ENCODE data around the gene IQCM.
A peak's percentile ranks its signal among the peaks of the same experiment; 100 is the strongest.
"Not testable (repeated sequence)": the region's sequence is repeated elsewhere in the genome, so short reads cannot be mapped to it uniquely, and the experiment has no call there.

Gene IQCM

DNA sequence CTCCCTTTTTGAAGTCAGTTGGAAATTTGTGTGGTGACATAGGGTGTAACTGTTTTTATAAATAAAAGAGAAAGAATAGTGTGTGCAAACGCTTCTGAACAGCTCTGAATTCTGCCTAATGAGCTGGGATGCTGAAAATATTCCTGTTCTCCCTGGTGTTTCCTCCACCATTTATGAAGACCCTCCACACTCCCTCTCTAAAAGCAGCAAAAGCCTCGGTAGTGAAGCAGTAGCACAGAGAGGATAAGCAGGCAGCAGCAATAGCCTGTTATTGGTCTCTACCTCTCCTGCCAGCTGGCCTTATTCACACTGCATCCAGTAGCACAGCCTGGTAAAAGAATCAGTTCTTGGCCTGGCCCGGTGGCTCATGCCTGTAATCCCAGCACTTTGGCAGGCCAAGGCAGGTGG lies 406.1 kb downstream of the IQCM start:
- no peak for DNase-seq

DNA sequence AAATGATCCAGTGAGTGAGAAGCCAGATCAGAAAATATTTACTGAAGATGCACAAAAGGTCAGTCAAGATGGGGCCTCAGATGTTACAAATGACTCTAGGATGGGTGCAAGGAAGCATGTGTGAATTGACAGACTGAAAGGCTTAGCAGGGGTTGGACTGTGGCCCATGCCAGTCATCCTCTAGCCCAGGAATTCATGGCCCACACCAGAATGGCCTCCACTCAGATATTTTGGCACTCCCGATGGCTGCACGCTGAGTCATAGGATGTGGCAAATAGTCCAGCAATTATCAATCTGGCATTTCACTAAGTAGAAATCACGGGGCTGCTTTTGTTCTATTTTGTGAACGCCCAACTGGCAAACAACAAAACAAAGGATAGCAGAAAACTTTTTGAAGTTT lies 406.5 kb downstream of the IQCM start:
- DNase-seq, result no peak

DNA sequence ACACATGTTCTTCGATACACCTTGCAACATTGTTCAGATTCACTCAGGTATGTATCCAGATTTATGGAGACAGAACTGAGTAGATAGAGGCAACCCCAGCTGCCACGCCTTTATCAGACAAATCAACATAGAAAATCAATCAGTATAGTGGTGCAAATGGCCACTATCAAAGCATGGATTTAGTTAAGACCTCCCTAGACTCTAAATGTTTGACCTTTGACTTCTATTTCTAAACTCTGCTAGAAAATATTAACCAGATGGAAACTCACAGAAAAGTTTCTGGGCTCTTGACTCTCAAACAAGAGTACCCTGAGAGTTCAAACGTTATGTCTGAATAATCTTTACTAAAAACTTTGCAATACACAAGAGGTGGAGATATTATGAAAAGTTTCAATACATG lies 411.5 kb downstream of the IQCM start:
- DNase-seq, result no peak

DNA sequence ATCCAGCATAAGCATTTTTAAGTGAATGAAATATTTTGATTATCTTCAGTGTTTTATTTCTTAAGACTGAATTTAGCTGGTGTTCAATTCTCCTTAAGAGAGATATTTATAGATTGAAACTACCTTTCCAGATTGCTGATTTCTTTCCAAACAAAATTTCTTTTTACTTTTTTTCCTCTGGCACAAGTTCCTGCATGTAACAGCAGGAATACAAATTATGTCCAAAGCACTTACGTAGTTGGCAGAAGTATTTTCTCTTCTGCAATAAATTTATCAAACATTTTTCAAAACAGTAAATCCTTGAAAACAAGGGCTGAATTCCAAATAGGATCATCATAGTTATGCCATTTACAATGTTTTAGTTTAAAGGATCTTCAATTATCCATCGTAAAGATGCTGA lies 412.6 kb downstream of the IQCM start:
- no peak for DNase-seq

DNA sequence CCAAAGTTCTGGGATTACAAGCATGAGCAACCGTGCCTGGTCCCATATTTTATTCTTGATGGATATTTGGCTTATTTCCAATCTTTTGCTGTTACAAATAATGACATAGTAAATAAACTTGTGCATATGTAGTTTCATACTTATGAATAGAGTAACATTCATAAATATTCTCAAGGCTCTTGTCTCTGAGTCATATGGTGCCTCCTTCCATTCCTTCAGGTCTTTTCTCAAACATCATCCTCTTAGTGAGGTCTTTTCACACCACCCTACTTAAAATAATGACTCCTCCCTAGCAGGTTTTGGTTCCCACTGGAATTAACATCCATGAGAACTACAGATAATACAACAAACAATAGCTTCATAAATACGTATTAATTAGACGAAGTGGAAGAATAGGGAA lies 416.6 kb downstream of the IQCM start:
- no peak for DNase-seq

DNA sequence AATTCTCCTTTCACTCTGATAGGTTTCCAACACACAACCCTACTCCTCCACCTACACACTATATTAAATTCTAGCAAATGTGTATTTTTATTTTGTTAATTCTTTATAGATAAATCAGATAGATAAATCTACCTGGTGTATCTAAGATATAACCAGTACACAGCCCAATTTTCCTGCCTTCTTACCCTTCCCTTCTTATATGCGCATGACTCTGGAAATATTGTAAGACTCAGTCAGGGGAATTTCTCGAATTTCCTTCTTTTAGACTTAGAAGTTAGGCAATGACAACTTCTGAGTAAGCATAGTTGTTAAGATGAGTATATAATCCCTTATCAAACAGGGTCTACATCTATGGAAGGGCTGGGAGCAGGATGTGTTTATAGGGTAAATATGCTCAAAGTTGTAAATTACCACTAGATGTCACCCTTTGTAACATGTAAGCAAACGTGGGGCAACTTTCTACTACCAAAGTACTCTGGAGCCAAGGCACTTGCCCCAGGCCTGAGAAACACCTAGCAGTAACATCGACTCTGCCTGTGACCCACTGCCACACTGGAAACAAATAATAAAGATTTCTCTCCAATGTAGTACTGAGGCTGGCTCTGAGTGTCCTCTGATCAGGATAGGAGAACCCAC lies 444.7 kb downstream of the IQCM start:
- peak; percentile 23 for DNase-seq

DNA sequence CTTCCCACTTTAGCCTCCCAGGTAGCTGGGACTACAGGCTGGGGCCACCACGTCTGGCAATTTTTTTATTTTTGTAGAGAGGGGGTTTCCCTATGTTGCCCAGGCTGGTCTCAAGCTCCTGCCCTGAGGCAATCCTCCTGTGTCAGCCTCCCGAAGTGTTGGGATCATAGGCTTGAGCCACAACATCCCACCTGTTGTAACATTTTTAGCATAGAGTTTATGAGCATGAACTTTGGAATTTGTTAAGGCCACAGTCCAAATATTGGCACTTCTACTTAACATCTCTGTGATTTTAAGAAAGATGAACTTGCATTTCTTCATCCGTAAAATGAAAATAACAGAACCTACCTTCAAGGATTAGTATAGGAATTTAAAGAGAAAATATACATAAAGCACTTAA lies 445.6 kb downstream of the IQCM start:
- DNase-seq, result no peak

DNA sequence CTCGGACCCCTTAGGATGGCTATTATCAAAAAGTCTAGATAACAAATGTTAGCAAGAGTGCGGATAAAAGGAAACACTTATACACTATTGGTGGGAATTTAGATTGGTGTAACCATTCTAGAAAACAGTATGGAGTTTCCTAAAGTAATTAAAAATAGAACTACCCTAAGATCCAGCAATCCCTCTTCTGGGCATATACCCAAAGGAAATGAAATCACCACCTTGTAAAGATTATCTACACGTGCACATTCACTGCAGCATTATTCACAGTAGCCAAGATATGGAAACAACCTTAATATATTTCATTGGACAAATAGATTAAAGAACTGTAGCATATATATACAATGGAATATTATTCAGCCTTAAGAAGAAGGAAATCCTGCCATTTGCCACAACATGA lies 462.4 kb downstream of the IQCM start:
- DNase-seq, result no peak

DNA sequence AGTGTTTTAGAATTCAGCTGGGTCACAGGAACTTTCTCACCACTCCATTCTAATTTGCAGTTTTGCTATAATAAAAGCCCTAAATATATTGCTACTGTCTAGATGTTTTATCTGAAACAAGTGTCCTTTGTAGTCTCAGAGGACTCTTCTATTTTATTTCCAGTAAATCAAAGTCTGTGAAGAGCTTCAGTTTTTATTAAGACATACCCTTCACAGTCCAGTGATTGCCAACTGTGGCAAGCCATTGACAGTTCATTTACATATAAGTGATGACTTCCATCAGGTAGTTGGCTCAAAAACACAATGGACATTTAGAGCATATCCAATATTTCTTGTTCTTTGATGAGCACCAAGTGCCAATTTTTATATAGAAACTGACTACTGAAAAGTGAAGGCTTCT lies 466.1 kb downstream of the IQCM start:
- DNase-seq, result no peak

DNA sequence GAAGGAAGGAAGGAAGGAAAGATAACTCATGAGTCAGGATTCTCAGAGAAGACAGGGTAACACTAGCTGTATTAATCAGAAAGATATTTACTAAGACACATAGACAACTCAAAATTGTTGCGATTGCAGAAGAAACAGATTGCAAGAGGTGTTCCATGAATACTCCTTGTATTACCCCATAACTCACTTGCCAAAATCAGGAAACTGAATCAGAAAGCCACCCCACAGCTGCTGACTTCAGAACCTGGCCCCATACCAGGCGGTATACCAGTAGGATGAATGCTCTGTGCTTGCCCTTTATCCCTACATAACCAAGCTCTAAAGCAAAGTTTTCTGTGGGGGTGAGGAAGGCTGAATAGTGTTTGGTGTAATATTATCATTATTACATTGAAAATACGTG lies 468.5 kb downstream of the IQCM start:
- DNase-seq, result no peak

DNA sequence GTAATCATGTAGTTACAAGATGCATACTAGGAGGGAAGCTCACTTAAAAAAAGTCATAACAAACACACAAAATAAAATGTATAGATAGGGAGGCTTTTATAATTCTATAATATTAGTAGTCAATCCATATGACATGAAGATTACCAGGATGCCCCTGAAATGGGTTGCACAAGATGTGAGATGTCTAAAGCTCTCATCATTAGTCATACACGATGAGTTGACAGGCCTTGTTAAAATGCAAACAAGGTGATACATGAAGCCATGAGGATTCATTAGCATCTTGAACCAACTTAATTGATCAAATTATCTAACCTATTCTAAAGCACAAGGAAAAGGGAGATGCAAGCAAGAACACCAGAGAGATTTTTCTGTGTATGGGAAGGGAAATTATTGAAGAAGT lies 470.2 kb downstream of the IQCM start:
- no peak for DNase-seq

DNA sequence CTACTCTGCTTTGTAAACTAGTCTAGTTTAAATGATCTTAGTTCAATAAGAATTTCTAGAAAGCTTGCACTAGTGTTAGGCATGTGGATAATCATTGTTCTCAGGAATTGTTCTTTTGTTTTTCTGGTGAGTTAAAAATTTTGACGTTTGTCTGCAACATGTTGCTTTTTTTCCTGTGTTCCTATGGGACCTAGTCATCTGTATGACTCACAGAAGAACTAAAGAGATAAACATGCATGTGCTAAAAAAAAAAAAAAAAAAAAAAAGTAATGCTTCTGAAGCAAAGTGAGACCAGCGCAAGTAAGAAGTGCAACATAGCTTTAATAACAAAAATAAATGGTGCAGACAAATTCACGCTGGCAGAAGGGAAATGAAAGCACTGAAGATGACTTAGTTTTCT lies 471.2 kb downstream of the IQCM start:
- no peak for DNase-seq

DNA sequence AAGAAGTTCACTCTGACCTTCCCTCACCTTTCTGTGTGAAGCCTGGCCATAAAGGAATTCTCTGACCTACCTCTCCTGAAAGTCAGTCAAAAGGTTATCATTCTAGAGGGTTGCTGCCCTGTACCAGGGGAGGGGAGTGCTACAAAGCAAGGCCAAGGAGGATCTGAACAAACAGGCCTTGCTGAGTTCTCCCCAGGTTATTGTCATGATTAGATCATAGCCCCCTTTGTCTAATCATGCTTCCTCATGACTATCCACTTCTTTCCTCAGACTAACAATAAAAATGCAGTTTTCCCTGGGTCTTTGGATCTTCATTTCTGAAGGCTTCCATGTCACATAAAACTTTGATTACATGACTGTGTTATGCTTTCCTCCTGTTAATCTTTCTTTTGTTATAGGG lies 472.0 kb downstream of the IQCM start:
- no peak for DNase-seq

DNA sequence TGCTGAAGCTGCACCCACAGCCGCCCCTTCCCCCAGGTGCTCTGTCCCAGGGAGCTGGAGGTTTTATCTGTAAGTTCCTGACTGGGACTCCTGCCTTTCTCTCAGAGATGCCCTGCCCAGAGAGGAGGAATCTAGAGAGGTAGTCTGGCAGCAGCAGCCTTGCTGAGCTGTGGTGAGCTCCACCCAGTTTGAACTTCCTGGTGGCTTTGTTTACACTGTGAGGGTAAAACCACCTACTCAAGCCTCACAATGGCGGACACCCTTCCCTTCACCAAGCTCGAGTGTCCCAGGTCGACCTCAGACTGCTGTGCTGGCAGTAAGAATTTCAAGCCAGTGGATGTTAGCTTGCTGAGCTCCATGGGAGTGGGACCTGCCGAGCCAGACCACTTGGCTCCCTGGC lies 474.5 kb downstream of the IQCM start:
- DNase-seq, result not testable (repeated sequence)

DNA sequence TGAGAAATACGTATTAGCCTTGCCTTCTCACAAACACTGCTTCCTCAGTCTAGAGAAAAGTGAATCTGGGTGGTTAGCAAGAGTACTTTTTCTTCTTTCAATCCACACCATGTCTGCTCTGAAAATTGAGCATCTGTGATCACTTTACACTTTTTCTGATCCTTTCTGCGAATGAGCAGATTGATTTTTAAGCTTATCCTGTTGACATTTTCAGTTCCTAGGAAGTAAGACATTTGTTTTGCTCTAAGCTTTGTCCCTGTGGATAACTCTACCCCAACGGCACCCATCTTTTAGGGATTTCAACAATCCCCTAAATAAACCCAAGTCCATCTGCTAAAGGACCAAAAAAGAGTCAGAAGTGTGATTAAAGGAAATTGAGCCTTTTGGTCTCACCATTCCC lies 487.5 kb downstream of the IQCM start:
- DNase-seq, result no peak

DNA sequence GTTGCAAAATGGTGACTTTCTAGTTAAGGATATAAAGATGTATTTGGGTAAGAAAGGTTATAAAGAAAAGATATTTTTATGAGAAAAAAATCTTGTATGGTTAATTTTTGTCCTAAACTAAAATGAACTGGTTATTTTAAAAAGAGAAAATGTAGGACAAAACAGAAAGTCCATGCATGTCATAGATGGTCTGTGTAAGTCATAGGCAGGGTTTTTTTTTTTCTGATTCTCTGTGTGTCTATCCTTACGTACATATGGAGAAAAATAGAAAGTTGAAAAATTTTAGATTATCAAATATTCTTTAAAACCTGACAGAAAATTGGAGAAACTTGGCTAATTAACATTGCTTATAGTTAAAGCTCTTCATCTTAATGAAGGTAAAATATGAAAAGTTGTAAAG lies 493.4 kb downstream of the IQCM start:
- DNase-seq, result no peak

DNA sequence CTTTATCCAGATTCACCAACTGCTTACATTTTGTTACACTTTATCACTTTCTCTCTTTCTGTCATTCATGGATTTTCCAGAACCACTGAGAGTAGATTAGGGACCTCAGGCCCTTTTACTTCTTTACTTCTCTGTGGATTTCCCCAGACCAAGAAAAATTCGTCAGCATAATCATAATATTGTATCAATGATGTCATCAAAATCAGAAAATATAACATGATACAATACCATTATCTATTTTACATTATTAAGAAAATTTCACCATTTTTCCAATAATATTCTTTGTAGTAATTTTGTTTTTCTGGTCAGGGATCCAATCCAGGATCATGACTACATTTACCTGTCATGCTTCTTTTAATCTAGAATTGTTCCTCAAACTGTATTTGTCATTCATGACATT lies 494.2 kb downstream of the IQCM start:
- DNase-seq, result no peak

DNA sequence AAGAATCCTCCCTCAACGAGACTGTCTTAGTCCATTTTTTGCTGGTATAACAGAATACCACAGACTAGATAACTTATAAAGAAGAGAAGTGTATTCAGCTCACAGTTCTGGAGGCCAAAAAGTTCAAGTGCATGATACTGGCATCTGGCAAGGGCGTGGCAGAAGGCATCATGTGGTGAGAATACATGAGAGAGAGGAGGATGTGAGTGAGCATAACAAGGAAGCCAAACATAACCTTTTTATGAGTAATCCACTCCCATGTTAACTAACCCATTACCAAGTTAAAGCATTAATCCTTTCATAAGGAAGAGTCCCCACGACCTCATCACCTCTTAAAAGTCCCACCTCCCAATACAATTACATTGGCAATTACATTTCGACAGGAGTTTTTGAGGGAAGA lies 504.6 kb downstream of the IQCM start:
- no peak for DNase-seq

DNA sequence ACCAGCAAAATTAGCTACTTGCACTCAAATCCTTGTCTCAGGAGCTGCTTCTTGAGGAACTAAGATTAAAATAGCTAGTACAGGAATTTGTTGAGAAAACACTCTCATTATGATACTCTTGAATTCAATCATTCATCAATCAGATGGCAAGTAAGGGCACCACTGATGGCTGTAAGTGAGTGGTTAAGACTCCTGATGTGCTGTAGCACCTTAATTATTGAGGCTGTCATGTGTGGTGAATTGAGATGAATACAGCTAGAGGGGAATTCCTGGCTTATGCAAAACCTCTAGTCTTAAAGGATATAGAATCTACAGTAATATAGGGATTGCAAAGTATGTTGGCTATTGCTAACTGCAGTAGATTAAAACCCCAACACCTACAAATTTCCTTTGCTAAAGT lies 509.1 kb downstream of the IQCM start:
- DNase-seq, result no peak
